Activated T-helper 1 cell treated with anti-CD3 and anti-CD28 coated beads, Interleukin-2, amount 50 U/mL, for 16 hours (primary cell): ENCODE results near the gene CCL17.
"Not testable (repeated sequence)": the region's sequence is repeated elsewhere in the genome, so short reads cannot be mapped to it uniquely, and the experiment has no call there.

ENCODE experiments used
- DNase-seq, 2 donors: peaks; one replicate each; pipeline ENCODE4 v3.0.0-alpha.2; 2020; ENCODE audit warnings: low read depth in 1 of 2, low spot score in 1 of 2

CCL17 gene

DNA sequence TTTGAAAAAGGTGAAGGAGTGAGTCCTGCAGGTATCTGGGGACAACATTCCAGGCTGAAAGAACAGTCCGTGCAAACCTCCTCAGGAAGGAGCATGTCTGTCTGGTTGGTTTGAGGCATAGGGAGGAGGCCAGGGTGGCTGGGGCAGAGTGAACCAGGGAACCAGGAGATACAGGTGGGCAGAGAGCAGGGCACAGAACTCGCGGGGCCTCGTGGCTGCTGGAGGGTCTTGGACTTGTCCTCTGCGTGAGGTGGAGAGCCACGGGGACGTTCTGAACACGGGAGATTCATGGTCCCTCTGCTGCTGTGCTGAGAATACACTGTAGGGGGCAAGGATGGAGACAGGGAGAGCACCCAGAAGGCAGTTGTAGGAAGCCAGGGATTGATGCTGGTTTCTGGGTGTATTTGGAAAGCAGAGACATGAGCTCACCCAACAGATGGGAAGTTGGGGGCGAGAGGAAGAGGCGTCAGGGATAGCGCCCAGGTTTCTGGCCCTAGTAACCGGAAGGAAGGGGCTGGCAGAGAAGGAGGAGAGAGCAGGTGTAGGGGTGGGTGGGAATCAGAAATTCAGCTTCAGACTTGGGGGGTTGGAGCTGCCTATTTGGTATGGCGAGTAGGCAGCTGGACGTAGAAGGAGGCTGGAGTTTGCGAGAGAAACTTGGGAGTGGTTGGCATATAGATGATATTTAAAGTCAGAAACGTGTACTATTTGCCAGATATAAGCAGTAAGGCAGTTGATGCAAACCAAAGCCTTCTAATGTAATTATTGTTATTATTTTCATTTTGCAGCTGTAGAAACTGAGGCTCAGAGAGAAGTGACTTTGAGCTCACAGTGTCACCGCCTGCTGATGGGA is at the start of gene CCL17:
Gene CCL17 (plus strand): TSS at position 803 of the 853 bp plus-strand sequence. CDS start 9,166 bp downstream, outside the sequence.
- DNase-seq = no peak

GRCh38 chr16:57355898-57356414 is 48.6 kb upstream of the CCL17 start:
- DNase-seq = no peak

DNA sequence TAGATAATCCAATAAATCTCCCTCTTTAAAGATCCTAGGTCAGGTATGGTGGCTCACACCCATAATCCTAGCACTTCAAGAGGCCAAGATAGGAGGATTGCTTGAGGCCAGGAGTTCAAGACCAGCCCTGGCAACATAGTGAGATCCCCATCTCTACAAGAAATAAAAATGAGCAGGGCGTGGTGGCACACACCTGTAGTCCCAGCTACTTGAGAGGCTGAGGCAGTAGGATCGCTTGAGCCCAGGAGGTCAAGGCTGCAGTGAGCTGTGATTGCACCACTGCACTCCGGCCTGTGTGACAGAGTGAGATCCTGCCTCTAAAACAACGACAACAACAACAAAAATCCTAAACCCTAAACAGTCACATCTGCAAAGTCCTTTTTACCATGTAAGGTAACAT is 48.0 kb upstream of the CCL17 start:
- DNase-seq = no peak

DNA sequence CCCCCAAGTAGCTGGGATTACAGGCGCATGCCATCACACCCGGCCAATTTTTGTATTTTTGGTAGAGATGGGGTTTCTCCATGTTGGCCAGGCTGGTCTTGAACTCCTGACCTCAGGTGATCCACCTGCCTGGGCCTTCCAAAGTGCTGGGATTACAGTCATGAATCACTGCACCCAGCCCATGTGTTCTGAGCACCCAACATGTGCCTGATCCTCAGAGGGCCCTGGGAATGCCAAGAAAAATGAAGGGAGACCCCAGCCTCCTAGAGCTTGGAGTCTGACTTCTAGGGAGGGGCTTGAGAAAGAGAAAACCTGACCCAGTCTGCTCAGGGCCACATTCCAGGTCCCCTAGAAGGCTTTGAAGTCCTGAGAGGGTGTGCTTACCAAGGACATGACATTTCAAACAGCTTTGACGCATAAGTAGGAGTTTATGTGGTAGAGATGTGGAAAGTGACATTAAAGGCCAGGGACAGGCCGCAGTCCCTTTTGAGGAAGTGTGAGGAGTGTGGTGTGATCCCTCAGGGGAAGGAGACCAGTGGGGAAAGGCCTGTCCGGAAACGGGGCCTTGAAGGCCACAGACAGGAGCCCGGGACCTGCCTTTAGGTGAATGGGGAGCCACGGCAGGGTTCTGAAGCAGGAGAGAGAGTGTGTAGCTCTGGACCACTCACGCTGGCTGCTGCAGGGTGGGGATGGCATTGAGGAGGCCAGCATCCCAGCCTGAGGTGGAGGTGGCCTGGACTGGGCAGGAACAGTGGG is 47.1 kb upstream of the CCL17 start:
- no peak for DNase-seq

DNA sequence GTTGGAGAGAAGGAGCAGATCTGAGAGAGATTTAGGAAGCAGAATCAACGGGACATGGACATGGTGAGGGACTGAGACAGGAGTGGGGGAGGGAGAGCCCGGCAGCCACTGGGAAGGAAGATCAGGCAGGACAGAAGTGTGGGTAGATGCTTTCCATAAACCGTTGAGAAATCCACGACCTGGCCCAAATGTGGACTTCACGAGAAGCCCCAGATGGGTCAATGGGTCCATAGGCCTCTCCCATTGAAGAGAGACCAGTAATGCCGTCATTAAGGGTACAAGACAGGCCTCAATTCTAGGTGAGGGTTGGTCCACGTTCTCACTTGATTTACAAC is 46.5 kb upstream of the CCL17 start:
- DNase-seq = no peak

DNA sequence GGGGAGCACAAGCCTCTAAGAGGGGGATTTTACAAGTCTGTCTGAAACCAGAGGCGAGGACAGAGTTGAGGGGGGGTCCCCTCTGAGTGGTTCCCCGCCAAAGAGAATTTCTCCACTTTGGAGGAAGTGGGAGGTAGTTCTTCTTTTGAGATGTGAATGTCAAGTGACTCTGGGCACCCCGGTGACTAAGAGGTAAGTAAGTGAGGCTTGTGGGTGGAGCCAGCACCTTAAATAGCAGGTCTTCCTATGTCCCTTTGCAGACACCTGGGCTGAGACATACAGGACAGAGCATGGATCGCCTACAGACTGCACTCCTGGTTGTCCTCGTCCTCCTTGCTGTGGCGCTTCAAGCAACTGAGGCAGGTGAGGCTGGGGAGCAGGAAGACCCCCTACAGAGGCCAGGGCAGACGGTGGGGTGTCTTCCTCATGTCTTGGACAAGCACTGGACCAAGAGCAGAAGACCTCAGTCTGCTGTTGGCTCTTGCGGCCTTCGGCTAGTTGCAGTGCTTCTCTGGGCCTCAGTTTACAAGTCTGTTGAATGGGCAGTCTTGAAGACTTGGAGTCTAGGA is 46.0 kb upstream of the CCL17 start, which contains the start of gene CCL22:
Gene CCL22 (plus strand): TSS at position 257 of the 569 bp plus-strand sequence. CDS start 34 bp downstream, at position 291.
- DNase-seq = no peak

- no peak for DNase-seq
Measured at GRCh38 chr16:57360321-57360935, 44.1 kb upstream of the CCL17 start.

DNA sequence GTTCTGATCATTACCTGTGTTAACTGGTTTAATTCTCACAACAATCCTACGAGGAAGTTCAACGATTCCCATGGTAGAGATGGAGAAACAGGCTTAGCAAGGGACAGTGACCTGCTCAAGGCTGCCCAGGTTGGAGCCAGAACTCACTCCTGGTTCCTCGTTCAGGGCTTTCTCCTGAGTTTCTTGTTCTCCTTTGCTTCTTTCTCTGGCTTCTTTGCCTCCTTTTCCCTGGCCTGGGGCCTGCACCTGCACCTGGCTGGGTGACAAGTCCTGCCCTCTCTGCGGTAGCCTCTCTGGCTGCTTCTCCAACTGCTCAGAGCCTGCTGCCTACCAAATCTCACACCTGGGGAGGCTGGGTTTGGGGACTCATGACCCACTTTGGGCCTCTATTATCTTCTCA is 43.2 kb upstream of the CCL17 start:
- DNase-seq = no peak

GRCh38 chr16:57364143-57364542 is 40.4 kb upstream of the CCL17 start:
- DNase-seq = no peak

DNA sequence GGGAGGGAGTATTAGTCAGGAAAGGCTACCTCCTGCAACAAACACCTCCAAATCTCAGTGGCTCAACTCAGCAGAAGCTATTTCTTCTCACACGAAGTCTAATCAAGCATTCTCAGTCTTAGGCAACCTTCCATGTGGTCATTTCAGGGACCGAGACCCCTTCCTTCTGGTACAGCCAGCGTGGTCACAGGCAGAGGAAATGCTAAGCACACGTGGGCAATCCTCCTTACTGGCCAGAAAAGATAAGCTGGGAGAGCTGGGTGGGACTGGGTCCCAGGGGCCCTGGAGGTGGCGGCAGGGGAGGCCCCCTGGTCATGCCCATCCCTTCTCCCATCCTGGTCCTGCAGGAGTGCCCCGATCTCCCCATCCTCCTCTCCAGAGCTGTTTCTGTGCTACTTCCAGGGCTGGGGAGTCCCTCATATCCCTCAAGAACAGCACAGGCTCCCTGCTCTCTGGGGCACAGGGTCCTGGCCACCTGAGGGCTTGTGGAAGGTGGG is 38.0 kb upstream of the CCL17 start:
- DNase-seq = no peak

DNA sequence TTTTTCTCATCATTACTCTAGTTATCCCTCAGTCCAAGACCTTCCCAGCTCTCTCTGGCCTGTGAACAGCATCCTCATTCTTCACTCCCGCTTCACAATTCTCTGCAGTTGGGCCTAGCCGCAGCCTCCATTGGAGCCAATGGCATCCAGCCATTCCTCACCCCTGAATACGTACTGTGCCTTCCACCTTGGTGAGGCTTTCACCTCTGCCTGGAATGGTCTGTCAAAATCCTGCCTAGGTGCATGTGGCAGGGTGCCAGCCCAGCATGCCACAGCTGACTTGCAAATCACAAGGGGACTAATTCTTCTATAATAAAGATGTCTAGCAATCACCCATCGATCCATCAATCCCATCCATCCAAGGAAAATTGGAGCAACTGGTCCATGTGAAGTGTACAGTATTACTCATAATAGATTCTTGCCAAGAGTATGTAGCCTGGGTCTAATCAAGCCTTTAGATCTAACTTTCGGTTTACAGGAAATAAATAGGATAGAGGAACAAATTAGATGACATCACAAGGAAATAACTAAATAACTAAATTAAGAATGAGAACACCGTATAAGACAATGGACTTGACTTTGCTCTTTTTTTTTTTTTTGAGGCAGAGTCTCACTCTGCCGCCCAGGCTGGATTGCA is 37.3 kb upstream of the CCL17 start:
- no peak for DNase-seq

DNA sequence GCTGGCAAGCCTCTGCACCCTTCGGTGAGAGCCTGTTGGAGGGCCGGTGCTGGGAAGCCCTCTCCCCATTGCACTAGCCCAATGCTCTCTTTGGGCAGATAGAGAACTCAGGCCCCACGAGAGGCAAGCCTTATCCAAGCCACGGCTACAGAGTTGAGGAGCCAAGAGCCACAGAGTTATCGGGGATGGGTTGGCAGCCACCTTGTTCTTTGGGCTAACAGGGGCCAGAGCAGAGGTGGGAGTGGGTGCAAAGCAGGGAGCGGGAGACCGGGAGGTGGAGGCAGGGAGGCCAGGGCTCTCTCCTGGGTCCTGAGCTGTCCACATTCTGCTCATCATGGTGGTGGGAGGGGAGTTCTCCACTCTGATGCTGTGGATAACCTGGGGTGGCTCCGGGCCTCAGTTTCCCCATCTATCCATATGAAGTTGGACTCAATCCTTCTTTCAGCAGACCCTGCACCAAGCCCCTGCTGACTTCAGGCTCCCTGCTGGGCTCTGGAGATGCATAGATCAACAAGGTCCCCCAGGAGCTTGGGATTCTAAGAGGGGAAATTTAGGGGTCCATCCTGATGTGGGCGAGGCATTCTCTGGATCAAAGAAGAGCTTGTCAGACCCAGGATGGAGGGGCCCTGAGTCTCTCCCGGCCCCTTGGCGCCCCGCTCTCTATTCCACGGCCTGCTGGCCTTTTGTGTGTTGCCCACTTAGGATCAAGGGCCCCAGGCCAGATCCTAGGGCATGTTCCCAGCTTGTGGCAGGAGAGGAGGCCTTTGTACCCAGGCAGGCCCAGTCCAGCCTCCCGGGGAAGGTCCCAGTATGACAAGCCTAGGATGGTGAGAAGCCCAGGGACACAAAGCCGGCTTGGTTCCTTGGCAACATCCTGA is 32.8 kb upstream of the CCL17 start:
- DNase-seq = no peak

- DNase-seq = no peak
Measured at GRCh38 chr16:57372372-57373116, 32.0 kb upstream of the CCL17 start, which contains the start of gene CX3CL1. TSS of gene CX3CL1 (plus strand) at chr16:57372490. CDS start at chr16:57372569, 79 bp downstream.

DNA sequence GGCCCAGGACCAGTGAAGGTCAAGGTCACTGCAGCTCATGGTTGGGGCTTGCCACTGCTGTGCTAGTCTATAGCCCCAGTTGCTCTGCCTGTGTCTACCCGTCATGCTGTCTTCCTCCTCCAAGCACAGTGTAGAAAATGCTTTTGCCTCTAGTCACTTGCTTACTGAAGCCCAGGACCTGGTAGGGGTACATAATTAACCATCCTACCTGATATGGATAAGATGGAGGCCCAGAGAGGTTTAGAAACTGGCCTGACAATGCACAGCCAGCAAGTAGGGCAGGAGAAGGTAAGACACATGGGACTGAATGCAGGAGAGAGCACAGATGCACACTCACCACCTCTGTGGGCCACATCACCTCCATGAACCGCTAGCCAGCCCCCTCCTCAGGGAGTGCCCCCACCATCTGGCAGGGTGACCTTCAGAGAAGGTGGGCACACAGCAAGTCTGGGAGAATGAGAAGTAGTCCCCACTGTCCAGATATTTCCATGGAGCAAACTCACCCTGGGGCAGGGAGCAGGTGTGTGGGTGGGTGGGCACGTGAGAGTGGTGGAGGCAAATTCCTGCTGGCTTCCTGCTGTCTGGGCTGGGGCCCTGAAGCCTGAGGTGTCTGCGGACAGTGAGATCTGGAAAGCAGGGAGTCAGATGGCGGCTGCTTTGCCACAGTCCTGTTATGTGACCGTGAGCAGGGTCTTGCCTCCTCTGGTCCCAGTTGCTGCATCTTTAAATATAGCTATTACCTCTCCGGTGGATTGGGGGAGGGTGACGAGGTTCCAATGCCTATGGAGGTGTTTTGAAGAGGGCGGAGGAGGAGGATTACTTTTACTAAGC is 31.2 kb upstream of the CCL17 start:
- DNase-seq = no peak

DNA sequence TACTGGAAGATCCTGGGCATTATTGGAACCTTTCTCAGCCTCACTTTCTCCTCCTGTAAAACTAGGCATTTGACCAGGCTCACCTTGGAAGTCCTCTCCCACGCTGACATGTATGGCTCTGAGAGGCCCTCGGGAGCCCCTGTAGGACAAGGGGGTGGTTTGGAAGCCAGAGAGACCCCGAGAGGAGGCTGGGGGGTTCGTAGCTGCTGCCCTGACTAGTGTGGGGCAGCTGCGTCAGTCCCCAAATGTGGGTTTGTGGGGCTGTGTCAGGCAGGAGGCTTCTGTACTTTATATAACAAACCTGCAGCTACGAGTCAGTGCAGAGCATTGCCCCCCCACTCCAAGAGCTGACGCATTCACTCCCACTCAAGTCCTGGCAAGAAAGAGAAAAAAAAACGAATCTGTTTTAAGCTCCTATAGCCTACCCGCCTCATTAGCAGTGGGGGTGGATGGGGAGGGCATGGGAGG is 30.5 kb upstream of the CCL17 start:
- no peak for DNase-seq

DNA sequence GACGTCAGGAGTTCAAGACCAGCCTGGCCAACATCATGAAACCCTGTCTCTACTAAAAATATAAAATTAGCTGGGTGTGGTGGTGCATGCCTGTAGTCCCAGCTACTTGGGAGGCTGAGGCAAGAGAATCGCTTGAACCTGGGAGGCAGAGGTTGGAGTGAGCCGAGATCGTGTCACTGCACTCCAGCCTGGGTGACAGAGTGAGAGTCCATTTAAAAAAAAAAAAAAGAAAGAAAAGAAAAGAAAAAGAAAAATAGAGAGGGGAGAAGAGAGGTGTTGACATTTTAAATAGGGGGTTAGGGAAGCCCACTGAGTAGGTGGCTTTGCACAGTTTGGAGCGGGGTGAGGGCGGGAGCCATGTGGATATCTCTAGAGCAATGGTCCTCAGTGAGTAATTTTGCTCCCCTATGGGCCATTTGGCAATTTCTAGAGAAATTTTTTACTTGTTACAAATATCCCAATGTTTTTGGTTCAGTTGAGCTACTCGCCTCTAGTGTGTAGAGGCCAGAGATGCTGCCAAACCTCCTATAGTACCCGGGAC is 29.6 kb upstream of the CCL17 start:
- not testable (repeated sequence) for DNase-seq

- no peak for DNase-seq
Measured at GRCh38 chr16:57376313-57376818, 28.2 kb upstream of the CCL17 start.
